ENCODE measurements around the gene ACVR1. TPM values are rescaled to one million over a fixed set of nuclear protein-coding genes. Genes with fewer than 3 reads are reported as not detected.

Gene ACVR1
- total and polyA plus RNA-seq, 9 of the 15 experiments (the other 6 are each of a cell fraction or from before 2014, with no cell fraction given): 3.8 to 14.3 (median 6.9) TPM

DNA sequence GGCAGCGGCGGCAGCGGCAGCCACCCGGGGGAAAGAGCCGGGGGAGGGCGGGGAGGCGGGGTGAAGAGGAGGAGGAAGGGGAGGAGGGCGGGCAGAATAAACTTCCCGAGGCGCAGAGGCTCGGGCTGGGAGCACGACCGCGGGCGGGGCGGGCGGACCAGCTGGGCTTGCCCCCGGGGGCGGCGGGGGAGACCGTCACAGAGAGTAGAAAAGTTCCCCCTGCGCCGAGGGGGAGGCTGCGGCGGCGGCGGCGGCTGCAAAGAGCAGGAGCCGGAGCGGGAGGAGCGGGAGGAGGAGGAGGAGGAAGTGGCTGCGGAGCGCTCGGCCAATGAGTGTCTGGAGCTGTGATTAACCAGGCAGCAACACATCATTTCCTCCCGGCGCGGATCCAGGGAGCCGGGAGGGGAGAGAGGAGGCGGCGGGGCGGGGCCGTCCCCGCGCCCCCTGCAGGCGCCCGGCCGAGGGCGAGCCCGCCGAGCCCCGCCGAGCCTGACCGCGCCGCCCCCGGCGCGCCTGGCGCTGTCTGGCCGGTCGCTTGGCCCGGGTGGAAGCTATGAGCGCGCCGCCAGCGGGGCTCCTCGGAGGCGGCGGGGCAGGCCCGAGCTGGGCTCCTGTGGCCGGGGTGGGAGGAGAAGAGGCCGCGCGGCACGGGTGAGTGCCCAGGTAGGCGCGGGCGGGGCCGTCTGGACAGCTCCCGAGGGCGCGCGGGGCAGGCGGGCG is at the start of gene ACVR1 (continued):
- TF ChIP-seq ATF1 (CRISPR knock-in tag; IDR thresholded peaks at IDR 0.05) (no peak), ATF1 (tag; IDR thresholded peaks at IDR 0.05) (no peak), RUNX1 (IDR thresholded peaks at IDR 0.05; ENCODE audit: low read depth) (peak; percentile 20; the same call in 1 of the 2 replicates), CREB1 (IDR thresholded peaks at IDR 0.05) (peak; percentile 60), CREB1 (CRISPR knock-in tag; IDR thresholded peaks at IDR 0.05) (peak; percentile 35; the same call in 1 of the 2 replicates), PHB (CRISPR knock-in tag; IDR thresholded peaks at IDR 0.05) (no peak), TEAD4 (IDR thresholded peaks at IDR 0.05; ENCODE audit: low read length) (peak; percentile 57), TEAD4 (CRISPR knock-in tag; IDR thresholded peaks at IDR 0.05; ENCODE audit: borderline replicate concordance) (no peak), THRAP3 (IDR thresholded peaks at IDR 0.05; ENCODE audit: borderline replicate concordance) (no peak), PCBP1 (IDR thresholded peaks at IDR 0.05; ENCODE audit: low read depth, low read length, poor library complexity, severe bottlenecking) (peak; percentile 79), WHSC1 (IDR thresholded peaks at IDR 0.05; ENCODE audit: low read length) (no peak), MEF2A (IDR thresholded peaks at IDR 0.05; ENCODE audit: control insufficient read depth, low read depth, low read length) (no peak), RFX5 (IDR thresholded peaks at IDR 0.05; ENCODE audit: low read depth, low read length) (no peak), FUS (optimal IDR thresholded peaks at IDR 0.05; ENCODE audit: low read depth, low read length) (no peak), RAD51 (IDR thresholded peaks at IDR 0.05; ENCODE audit: borderline replicate concordance, low read depth) (no peak), ELF4 (CRISPR knock-in tag; IDR thresholded peaks at IDR 0.05) (peak; percentile 78), CBX3 (IDR thresholded peaks at IDR 0.05; ENCODE audit: borderline replicate concordance in 1 of 2, low read length in 2 of 2) (no peak), ZBTB8A (IDR thresholded peaks at IDR 0.05; ENCODE audit: partially characterized antibody) (no peak), RBM25 (IDR thresholded peaks at IDR 0.05; ENCODE audit: low read depth, low read length, severe bottlenecking) (peak; percentile 36), HDAC1 (IDR thresholded peaks at IDR 0.05) (peak in 1 of 2 experiments; percentile 92; a peak in 2 of 4 replicates)
- TF ChIP-seq, protein P1, sequence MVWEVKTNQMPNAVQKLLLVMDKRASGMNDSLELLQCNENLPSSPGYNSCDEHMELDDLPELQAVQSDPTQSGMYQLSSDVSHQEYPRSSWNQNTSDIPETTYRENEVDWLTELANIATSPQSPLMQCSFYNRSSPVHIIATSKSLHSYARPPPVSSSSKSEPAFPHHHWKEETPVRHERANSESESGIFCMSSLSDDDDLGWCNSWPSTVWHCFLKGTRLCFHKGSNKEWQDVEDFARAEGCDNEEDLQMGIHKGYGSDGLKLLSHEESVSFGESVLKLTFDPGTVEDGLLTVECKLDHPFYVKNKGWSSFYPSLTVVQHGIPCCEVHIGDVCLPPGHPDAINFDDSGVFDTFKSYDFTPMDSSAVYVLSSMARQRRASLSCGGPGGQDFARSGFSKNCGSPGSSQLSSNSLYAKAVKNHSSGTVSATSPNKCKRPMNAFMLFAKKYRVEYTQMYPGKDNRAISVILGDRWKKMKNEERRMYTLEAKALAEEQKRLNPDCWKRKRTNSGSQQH (CRISPR knock-in tag; IDR thresholded peaks at IDR 0.05): no peak
- TF ChIP-seq, protein P2, sequence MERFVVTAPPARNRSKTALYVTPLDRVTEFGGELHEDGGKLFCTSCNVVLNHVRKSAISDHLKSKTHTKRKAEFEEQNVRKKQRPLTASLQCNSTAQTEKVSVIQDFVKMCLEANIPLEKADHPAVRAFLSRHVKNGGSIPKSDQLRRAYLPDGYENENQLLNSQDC (CRISPR knock-in tag; IDR thresholded peaks at IDR 0.05): peak; percentile 81; the same call in 1 of the 2 replicates
- TF ChIP-seq, protein P3, sequence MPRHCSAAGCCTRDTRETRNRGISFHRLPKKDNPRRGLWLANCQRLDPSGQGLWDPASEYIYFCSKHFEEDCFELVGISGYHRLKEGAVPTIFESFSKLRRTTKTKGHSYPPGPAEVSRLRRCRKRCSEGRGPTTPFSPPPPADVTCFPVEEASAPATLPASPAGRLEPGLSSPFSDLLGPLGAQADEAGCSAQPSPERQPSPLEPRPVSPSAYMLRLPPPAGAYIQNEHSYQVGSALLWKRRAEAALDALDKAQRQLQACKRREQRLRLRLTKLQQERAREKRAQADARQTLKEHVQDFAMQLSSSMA (CRISPR knock-in tag; IDR thresholded peaks at IDR 0.05): peak; percentile 54; the same call in 1 of the 2 replicates
- TF ChIP-seq, protein P4, sequence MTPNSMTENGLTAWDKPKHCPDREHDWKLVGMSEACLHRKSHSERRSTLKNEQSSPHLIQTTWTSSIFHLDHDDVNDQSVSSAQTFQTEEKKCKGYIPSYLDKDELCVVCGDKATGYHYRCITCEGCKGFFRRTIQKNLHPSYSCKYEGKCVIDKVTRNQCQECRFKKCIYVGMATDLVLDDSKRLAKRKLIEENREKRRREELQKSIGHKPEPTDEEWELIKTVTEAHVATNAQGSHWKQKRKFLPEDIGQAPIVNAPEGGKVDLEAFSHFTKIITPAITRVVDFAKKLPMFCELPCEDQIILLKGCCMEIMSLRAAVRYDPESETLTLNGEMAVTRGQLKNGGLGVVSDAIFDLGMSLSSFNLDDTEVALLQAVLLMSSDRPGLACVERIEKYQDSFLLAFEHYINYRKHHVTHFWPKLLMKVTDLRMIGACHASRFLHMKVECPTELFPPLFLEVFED (CRISPR knock-in tag; conservative IDR thresholded peaks at IDR 0.05): 0 out of 2 replicates have a peak, but pooled peaks have one; percentile 20

All from K562 (cell line).